Subcutaneous abdominal adipose tissue (tissue), 5 donors: Measurements from ENCODE around the gene ERVMER34-1.

Source experiments
- H3K27ac ChIP-seq: one replicate; pipeline ENCODE4 v1.7.0; 2013; ENCODE audit warnings: low read depth, mild to moderate bottlenecking, inconsistent platforms, low read length, moderate library complexity
- H3K27me3 ChIP-seq, 5 donors: one replicate each; pipeline ENCODE4 v1.7.0; 2013; ENCODE audit warnings: low read length in 5 of 5, inconsistent platforms in 1 of 5; ENCODE audit not compliant: control insufficient read depth in 5 of 5, insufficient read depth in 4 of 5
- H3K36me3 ChIP-seq, 5 donors: one replicate each; pipeline ENCODE4 v1.7.0; 2013; ENCODE audit warnings: low read length in 5 of 5; ENCODE audit not compliant: control insufficient read depth in 5 of 5, insufficient read depth in 5 of 5
- H3K4me1 ChIP-seq, 5 donors: one replicate each; pipeline ENCODE4 v1.7.0; 2013; ENCODE audit warnings: low read length in 5 of 5, mild to moderate bottlenecking in 3 of 5, moderate library complexity in 1 of 5; ENCODE audit not compliant: control insufficient read depth in 5 of 5, insufficient read depth in 5 of 5
- H3K4me3 ChIP-seq, 5 donors: one replicate each; pipeline ENCODE4 v1.7.0; 2013; ENCODE audit warnings: low read length in 5 of 5, low read depth in 1 of 5
- H3K9ac ChIP-seq, 5 donors: one replicate each; pipeline ENCODE4 v1.7.0; 2013; ENCODE audit warnings: low read length in 5 of 5, mild to moderate bottlenecking in 4 of 5, moderate library complexity in 3 of 5
- H3K9me3 ChIP-seq, 5 donors: one replicate each; pipeline ENCODE4 v1.7.0; 2013; ENCODE audit warnings: low read length in 5 of 5; ENCODE audit not compliant: control insufficient read depth in 5 of 5
- donor health status: healthy.
- donor health status: healthy.
- donor health status: healthy.
- donor health status: healthy.
- donor health status: healthy.

Gene ERVMER34-1

GRCh38 chr4:52726826-52727580, 24.2 kb downstream of the ERVMER34-1 start:
- H3K9ac ChIP-seq, result no peak overlapping the region
- H3K9me3 ChIP-seq, result no peaks in the 10 kb centered on the region
- no peaks in the 10 kb centered on the region for H3K27me3 ChIP-seq
- no peak overlapping the region for H3K27ac ChIP-seq
- no peak overlapping the region for H3K4me3 ChIP-seq
- no peaks in the 10 kb centered on the region for H3K36me3 ChIP-seq
- H3K4me1 ChIP-seq, result peaks cover 0 to 8% (median 5%) of the 10 kb centered on the region in 5 donors

GRCh38 chr4:52721968-52722815, 29.0 kb downstream of the ERVMER34-1 start:
- H3K9ac ChIP-seq, result peak overlapping the region; percentile 57 to 97 (median 89)
- H3K4me1 ChIP-seq, result peaks cover 0 to 14% (median 11%) of the 10 kb centered on the region in 5 donors
- peak overlapping the region; percentile 60 for H3K27ac ChIP-seq
- H3K36me3 ChIP-seq, result no peaks in the 10 kb centered on the region
- H3K9me3 ChIP-seq, result no peaks in the 10 kb centered on the region
- peak overlapping the region; percentile 87 to 96 (median 94) for H3K4me3 ChIP-seq
- H3K27me3 ChIP-seq, result no peaks in the 10 kb centered on the region

GRCh38 chr4:52718123-52718522, 33.1 kb downstream of the ERVMER34-1 start:
- H3K4me3 ChIP-seq, result no peak overlapping the region
- H3K9me3 ChIP-seq, result no peaks in the 10 kb centered on the region
- H3K4me1 ChIP-seq, result peaks cover 0 to 21% (median 17%) of the 10 kb centered on the region in 5 donors
- H3K27ac ChIP-seq, result no peak overlapping the region
- peaks cover 0 to 10% (median 3%) of the 10 kb centered on the region in 5 donors for H3K36me3 ChIP-seq
- no peak overlapping the region for H3K9ac ChIP-seq
- H3K27me3 ChIP-seq, result no peaks in the 10 kb centered on the region

- no peak overlapping the region for H3K27ac ChIP-seq
- H3K9ac ChIP-seq, result no peak overlapping the region
- H3K27me3 ChIP-seq, result no peaks in the 10 kb centered on the region
- H3K4me3 ChIP-seq, result no peak overlapping the region
- peaks cover 3 to 22% (median 17%) of the 10 kb centered on the region in 5 donors for H3K4me1 ChIP-seq
- H3K9me3 ChIP-seq, result no peaks in the 10 kb centered on the region
- peaks cover 0 to 10% (median 3%) of the 10 kb centered on the region in 5 donors for H3K36me3 ChIP-seq
Measured at GRCh38 chr4:52716364-52717151, 34.7 kb downstream of the ERVMER34-1 start.

- Histone ChIP-seq H3K36me3 (peaks cover 0 to 10% (median 3%) of the 10 kb centered on the region in 5 donors), H3K4me3 (no peak overlapping the region), H3K27me3 (no peaks in the 10 kb centered on the region), H3K4me1 (peaks cover 3 to 20% (median 15%) of the 10 kb centered on the region in 5 donors), H3K27ac (no peak overlapping the region), H3K9ac (no peak overlapping the region), H3K9me3 (no peaks in the 10 kb centered on the region)
Measured at GRCh38 chr4:52715914-52716313, 35.3 kb downstream of the ERVMER34-1 start.

- no peaks in the 10 kb centered on the region for H3K27me3 ChIP-seq
- H3K9ac ChIP-seq, result no peak overlapping the region
- H3K27ac ChIP-seq, result no peak overlapping the region
- H3K9me3 ChIP-seq, result no peaks in the 10 kb centered on the region
- H3K36me3 ChIP-seq, result peaks cover 0 to 10% (median 3%) of the 10 kb centered on the region in 5 donors
- no peak overlapping the region for H3K4me3 ChIP-seq
- H3K4me1 ChIP-seq, result peaks cover 3 to 20% (median 15%) of the 10 kb centered on the region in 5 donors
Measured at GRCh38 chr4:52715255-52715897, 35.8 kb downstream of the ERVMER34-1 start.

GRCh38 chr4:52714597-52715254, 36.5 kb downstream of the ERVMER34-1 start:
- Histone ChIP-seq H3K27me3 (no peaks in the 10 kb centered on the region), H3K4me3 (no peak overlapping the region), H3K9me3 (no peaks in the 10 kb centered on the region), H3K27ac (no peak overlapping the region), H3K9ac (no peak overlapping the region), H3K36me3 (peaks cover 0 to 10% (median 3%) of the 10 kb centered on the region in 5 donors), H3K4me1 (peaks cover 3 to 20% (median 15%) of the 10 kb centered on the region in 5 donors)

- Histone ChIP-seq H3K27me3 (no peaks in the 10 kb centered on the region), H3K36me3 (peaks cover 0 to 10% (median 3%) of the 10 kb centered on the region in 5 donors), H3K4me1 (peaks cover 3 to 20% (median 15%) of the 10 kb centered on the region in 5 donors), H3K27ac (no peak overlapping the region), H3K9me3 (no peaks in the 10 kb centered on the region), H3K9ac (no peak overlapping the region), H3K4me3 (peak overlapping the region in 3 of 5 donors; percentile 71 to 84 (median 83))
Measured at GRCh38 chr4:52713456-52713937, 37.7 kb downstream of the ERVMER34-1 start.
